ENCODE data around the gene CERKL. TPM values are rescaled to one million over a fixed set of nuclear protein-coding genes. Genes with fewer than 3 reads are reported as not detected.

Gene CERKL
- total RNA-seq, 1 donor from 2014 or later: 0.29 TPM

GRCh38 chr2:181626671-181627070 is 30.2 kb downstream of the CERKL start:
- DNase-seq (ENCODE audit: low spot score): no peak

- DNase-seq (ENCODE audit: low spot score): no peak
Measured at GRCh38 chr2:181623159-181623558, 33.7 kb downstream of the CERKL start.

- DNase-seq (ENCODE audit: low spot score): no peak
Measured at GRCh38 chr2:181621779-181622490, 35.0 kb downstream of the CERKL start.

GRCh38 chr2:181619516-181619915 is 37.4 kb downstream of the CERKL start:
- no peak for DNase-seq (ENCODE audit: low spot score)

GRCh38 chr2:181616715-181617114 is 40.2 kb downstream of the CERKL start:
- no peak for DNase-seq (ENCODE audit: low spot score)

- no peak for DNase-seq (ENCODE audit: low spot score)
Measured at GRCh38 chr2:181614874-181615638, 41.8 kb downstream of the CERKL start.

- no peak for DNase-seq (ENCODE audit: low spot score)
Measured at GRCh38 chr2:181613241-181613640, 43.7 kb downstream of the CERKL start.

GRCh38 chr2:181607629-181608590 is 49.0 kb downstream of the CERKL start:
- DNase-seq (ENCODE audit: low spot score): no peak

- no peak for DNase-seq (ENCODE audit: low spot score)
Measured at GRCh38 chr2:181605889-181606837, 50.7 kb downstream of the CERKL start.

GRCh38 chr2:181602017-181602416 is 54.9 kb downstream of the CERKL start:
- no peak for DNase-seq (ENCODE audit: low spot score)

GRCh38 chr2:181596556-181596955 is 60.3 kb downstream of the CERKL start:
- DNase-seq (ENCODE audit: low spot score): no peak

GRCh38 chr2:181594322-181594721 is 62.6 kb downstream of the CERKL start:
- no peak for DNase-seq (ENCODE audit: low spot score)

GRCh38 chr2:181589779-181590178 is 67.1 kb downstream of the CERKL start:
- DNase-seq (ENCODE audit: low spot score): no peak

- DNase-seq (ENCODE audit: low spot score): no peak
Measured at GRCh38 chr2:181588546-181588945, 68.4 kb downstream of the CERKL start.

- DNase-seq (ENCODE audit: low spot score): no peak
Measured at GRCh38 chr2:181586569-181587081, 70.3 kb downstream of the CERKL start.

- no peak for DNase-seq (ENCODE audit: low spot score)
Measured at GRCh38 chr2:181585732-181586131, 71.2 kb downstream of the CERKL start.

- DNase-seq (ENCODE audit: low spot score): no peak
Measured at GRCh38 chr2:181581534-181581933, 75.4 kb downstream of the CERKL start.

GRCh38 chr2:181578829-181579228 is 78.1 kb downstream of the CERKL start:
- DNase-seq (ENCODE audit: low spot score): no peak

- no peak for DNase-seq (ENCODE audit: low spot score)
Measured at GRCh38 chr2:181576431-181576830, 80.5 kb downstream of the CERKL start.

GRCh38 chr2:181575650-181576025 is 81.3 kb downstream of the CERKL start:
- DNase-seq (ENCODE audit: low spot score): no peak

All from ureter (tissue), 1 donor.